ENCODE data around the gene ZAP70. TPM values are rescaled to one million over a fixed set of nuclear protein-coding genes. Genes with fewer than 3 reads are reported as not detected.

The ZAP70 gene
- total RNA-seq, 4 donors from 2014 or later = 11.5 to 75.1 (median 27.2) TPM

DNA sequence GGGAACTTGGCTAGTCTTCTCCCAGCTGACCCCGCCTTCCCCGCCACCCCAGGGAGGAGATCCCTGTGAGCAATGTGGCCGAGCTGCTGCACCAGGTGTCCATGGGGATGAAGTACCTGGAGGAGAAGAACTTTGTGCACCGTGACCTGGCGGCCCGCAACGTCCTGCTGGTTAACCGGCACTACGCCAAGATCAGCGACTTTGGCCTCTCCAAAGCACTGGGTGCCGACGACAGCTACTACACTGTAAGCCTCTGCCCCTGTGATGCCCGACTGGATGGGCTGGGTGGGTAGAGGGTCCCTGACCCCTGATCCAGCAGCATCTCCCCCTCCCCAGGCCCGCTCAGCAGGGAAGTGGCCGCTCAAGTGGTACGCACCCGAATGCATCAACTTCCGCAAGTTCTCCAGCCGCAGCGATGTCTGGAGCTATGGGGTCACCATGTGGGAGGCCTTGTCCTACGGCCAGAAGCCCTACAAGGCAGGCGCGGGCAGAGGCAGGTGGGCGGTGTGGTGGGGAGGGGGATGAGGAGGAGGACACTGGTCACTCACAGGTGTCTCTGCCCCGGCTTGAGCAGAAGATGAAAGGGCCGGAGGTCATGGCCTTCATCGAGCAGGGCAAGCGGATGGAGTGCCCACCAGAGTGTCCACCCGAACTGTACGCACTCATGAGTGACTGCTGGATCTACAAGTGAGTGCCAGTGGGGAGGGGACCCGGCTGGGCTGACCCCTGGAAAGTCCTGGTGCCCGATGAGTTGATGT, 24.2 kb downstream of the ZAP70 start:
- no peak overlapping the region for H3K4me3 ChIP-seq
- no peaks in the 10 kb centered on the region for H3K27me3 ChIP-seq
- TF ChIP-seq, protein P1, sequence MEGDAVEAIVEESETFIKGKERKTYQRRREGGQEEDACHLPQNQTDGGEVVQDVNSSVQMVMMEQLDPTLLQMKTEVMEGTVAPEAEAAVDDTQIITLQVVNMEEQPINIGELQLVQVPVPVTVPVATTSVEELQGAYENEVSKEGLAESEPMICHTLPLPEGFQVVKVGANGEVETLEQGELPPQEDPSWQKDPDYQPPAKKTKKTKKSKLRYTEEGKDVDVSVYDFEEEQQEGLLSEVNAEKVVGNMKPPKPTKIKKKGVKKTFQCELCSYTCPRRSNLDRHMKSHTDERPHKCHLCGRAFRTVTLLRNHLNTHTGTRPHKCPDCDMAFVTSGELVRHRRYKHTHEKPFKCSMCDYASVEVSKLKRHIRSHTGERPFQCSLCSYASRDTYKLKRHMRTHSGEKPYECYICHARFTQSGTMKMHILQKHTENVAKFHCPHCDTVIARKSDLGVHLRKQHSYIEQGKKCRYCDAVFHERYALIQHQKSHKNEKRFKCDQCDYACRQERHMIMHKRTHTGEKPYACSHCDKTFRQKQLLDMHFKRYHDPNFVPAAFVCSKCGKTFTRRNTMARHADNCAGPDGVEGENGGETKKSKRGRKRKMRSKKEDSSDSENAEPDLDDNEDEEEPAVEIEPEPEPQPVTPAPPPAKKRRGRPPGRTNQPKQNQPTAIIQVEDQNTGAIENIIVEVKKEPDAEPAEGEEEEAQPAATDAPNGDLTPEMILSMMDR (IDR thresholded peaks at IDR 0.05) = no peak
- TF ChIP-seq POLR2A (IDR thresholded peaks at IDR 0.05) = no peak
- H3K4me1 ChIP-seq = no peaks in the 10 kb centered on the region
- H3K36me3 ChIP-seq = no peaks in the 10 kb centered on the region
- no peak overlapping the region for H3K27ac ChIP-seq
- peak in 1 of 3 donors; percentile 41 for DNase-seq
- no peaks in the 10 kb centered on the region for H3K9me3 ChIP-seq

DNA sequence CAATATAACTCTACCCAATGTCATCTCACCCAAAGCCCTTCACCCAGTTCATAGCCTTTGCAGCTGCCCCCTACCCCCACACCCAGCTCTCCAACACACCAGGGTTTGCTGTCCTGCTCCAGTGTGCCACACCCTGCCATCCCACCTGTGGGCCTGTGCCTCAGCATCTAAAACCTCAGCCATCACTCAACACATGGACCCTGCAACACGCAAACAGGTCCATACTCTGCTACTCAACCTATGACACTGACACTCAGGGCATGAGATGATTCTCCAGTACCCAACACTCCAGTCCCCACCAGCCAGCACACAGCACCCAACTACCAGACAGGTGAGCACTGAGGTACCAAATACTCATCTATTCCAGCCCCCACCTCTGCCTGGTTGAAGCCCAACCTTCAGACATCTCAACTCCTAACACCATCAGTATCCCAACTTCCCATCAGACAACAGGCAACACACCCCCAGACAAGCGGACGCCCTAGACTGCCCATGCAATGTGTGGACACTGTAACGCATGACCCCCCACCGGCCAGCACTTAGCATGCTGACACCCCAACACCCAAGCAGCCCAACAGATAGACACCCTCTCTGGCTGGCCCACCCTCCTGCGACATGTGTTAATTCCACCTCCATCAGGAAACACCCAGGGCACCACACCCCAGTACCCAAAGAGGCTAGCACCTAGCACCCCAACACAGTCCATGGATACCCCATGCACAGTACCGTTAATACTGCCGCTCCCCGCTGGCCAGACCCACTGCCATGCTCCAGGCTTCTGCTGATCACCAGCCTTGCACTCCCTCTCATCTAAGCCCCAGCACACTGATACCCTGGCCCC, 25.0 kb downstream of the ZAP70 start:
- Histone ChIP-seq H3K27ac (no peak overlapping the region), H3K27me3 (no peaks in the 10 kb centered on the region)

DNA sequence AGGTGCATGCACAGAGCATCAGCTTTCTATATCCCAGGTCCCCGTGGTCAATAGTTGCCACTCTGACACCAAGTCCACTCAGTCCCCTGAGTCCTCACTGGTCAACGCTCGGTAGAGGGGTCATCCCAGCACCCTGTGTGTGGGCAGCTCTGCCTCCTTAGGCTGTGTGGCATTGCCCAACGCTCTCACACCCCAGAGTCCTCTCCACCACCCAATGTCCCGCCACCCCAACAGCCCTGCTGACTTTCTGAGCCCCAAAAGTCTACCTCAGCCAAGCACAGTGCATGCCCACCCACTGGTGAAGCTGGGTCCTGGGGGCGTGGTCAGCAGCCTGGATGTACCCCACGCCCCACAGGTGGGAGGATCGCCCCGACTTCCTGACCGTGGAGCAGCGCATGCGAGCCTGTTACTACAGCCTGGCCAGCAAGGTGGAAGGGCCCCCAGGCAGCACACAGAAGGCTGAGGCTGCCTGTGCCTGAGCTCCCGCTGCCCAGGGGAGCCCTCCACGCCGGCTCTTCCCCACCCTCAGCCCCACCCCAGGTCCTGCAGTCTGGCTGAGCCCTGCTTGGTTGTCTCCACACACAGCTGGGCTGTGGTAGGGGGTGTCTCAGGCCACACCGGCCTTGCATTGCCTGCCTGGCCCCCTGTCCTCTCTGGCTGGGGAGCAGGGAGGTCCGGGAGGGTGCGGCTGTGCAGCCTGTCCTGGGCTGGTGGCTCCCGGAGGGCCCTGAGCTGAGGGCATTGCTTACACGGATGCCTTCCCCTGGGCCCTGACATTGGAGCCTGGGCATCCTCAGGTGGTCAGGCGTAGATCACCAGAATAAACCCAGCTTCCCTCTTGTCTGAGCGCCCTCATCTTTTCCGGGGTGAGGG, 25.9 kb downstream of the ZAP70 start:
- no peaks in the 10 kb centered on the region for H3K27me3 ChIP-seq
- peak in 1 of 3 donors; percentile 46 for DNase-seq

More for the DNA sequence above, 25.0 kb downstream of the ZAP70 start:
- H3K9me3 ChIP-seq = no peaks in the 10 kb centered on the region
- TF ChIP-seq, protein P1 (IDR thresholded peaks at IDR 0.05) = no peak
- no peak for TF ChIP-seq POLR2A (IDR thresholded peaks at IDR 0.05)
- no peak overlapping the region for H3K4me3 ChIP-seq
- no peaks in the 10 kb centered on the region for H3K36me3 ChIP-seq
- no peaks in the 10 kb centered on the region for H3K4me1 ChIP-seq
- peak in 1 of 3 donors; percentile 29 for DNase-seq

DNA sequence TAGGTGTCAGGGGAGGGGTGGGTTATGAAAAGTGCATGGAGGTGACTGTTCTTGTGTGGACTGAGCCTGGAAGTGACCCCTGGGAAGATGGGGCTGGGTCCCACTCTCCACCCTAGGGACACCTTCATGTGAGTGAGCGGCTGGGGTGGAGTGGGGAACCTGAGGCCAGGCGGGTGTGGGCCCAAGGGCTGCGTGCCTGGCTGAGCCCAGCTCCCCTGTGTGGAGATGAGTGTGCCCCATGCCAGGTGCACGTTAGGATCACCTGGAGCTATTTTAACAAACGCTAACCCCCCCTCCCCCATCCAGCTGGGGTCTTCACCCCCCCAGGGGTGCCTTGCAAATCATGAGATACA, 26.5 kb downstream of the ZAP70 start:
- TF ChIP-seq, protein P1 (IDR thresholded peaks at IDR 0.05) = no peak
- TF ChIP-seq POLR2A (IDR thresholded peaks at IDR 0.05) = no peak

More for the DNA sequence above, 25.9 kb downstream of the ZAP70 start:
- Histone ChIP-seq H3K9me3 (no peaks in the 10 kb centered on the region), H3K4me1 (no peaks in the 10 kb centered on the region), H3K36me3 (peaks cover 0 to 5% (median 0%) of the 10 kb centered on the region in 3 donors), H3K4me3 (no peak overlapping the region), H3K27ac (no peak overlapping the region)
- TF ChIP-seq, protein P1 (IDR thresholded peaks at IDR 0.05) = no peak
- TF ChIP-seq POLR2A (IDR thresholded peaks at IDR 0.05) = no peak

DNA sequence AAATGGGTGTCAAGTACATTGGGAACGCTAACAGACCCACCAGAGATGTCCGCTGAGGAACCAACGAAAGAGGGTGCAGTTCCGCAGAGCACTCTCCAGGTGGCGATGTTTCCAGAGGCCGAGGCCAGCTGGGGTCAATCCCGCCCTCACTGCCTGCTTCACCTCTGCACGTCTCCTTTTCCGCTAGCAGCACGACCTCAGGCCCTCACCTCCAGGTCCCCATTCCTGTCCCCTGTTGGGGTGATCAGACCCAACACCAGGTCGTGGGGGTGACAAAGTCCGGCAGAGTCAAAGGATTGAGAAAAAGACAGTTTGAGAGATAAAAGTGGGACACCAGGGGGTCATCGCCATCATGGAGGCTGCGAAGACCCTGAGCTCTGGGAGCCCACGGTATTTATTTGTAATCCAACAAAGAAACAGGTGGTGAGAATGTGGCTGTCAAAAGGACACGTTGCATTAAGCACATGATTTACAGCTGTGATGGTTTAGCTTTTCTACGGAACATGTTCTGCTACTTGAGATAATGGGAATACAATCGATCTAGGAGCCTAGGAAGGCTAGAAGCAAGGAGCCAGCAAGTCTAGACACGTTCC, 27.3 kb downstream of the ZAP70 start:
- Histone ChIP-seq H3K27me3 (no peaks in the 10 kb centered on the region), H3K4me3 (no peak overlapping the region), H3K27ac (no peak overlapping the region), H3K9me3 (no peaks in the 10 kb centered on the region), H3K4me1 (peaks cover 0 to 7% (median under 1%) of the 10 kb centered on the region in 4 donors), H3K36me3 (peaks cover 0 to 7% (median 0%) of the 10 kb centered on the region in 3 donors)
- peak; percentile 34 to 65 (median 60) for DNase-seq
- TF ChIP-seq POLR2A (IDR thresholded peaks at IDR 0.05) = no peak
- TF ChIP-seq, protein P1 (IDR thresholded peaks at IDR 0.05) = peak; percentile 11 to 78 (median 68)

More for the DNA sequence above, 26.5 kb downstream of the ZAP70 start:
- Histone ChIP-seq H3K9me3 (no peaks in the 10 kb centered on the region), H3K27ac (no peak overlapping the region), H3K27me3 (no peaks in the 10 kb centered on the region), H3K4me1 (no peaks in the 10 kb centered on the region), H3K36me3 (peaks cover 0 to 7% (median 0%) of the 10 kb centered on the region in 3 donors), H3K4me3 (no peak overlapping the region)
- DNase-seq = peak in 2 of 3 donors; percentile 40 to 41
